Effector CD8-positive, alpha-beta T cell (primary cell): Measurements from ENCODE around the gene LZIC.

ENCODE experiments used
- DNase-seq: peaks from one replicate; lab custom pipeline; 2025; lab: John Stamatoyannopoulos, UW

LZIC gene

GRCh38 chr1:9886092-9886742 lies 57.0 kb downstream of the LZIC start:
- DNase-seq = no peak

- DNase-seq = no peak
These were observed 58.4 kb downstream of the LZIC start for GRCh38 chr1:9884805-9885204.

- DNase-seq = no peak
These were observed 59.4 kb downstream of the LZIC start for GRCh38 chr1:9883585-9884449.

GRCh38 chr1:9882945-9883303 lies 60.3 kb downstream of the LZIC start:
- no peak for DNase-seq

GRCh38 chr1:9882296-9882944 lies 60.8 kb downstream of the LZIC start:
- no peak for DNase-seq

- DNase-seq = no peak
These were observed 61.3 kb downstream of the LZIC start for GRCh38 chr1:9881838-9882249.
